H4 (cell line): ENCODE data around the gene DOCK1. TPM values are rescaled to one million over a fixed set of nuclear protein-coding genes. Genes with fewer than 3 reads are reported as not detected.

Experiments used
- DNase-seq: peaks from one replicate; pipeline ENCODE4 v3.0.0-alpha.2; 2015; ENCODE audit warnings: low spot score
- total RNA-seq: library from RNA; depleted of rRNA; stranded (reverse); fragments of >200 nt; shearing (Covaris generic); gene quantifications from 2 replicates; pipeline ENCODE4 v1.2.3, GENCODE V29; 2014

Gene DOCK1
- total RNA-seq, 1 experiment from 2014 or later: 34.4 TPM

- DNase-seq: no peak
Measured at GRCh38 chr10:127398140-127398970, 493.1 kb downstream of the DOCK1 start.

GRCh38 chr10:127398971-127399365 is 493.7 kb downstream of the DOCK1 start:
- no peak for DNase-seq

- no peak for DNase-seq
Measured at GRCh38 chr10:127399668-127400067, 494.4 kb downstream of the DOCK1 start.

GRCh38 chr10:127400216-127400615 is 495.0 kb downstream of the DOCK1 start:
- no peak for DNase-seq

- DNase-seq: no peak
Measured at GRCh38 chr10:127402596-127403409, 497.6 kb downstream of the DOCK1 start.

- DNase-seq: no peak
Measured at GRCh38 chr10:127405221-127405620, 500.0 kb downstream of the DOCK1 start.

GRCh38 chr10:127406018-127406550 is 500.9 kb downstream of the DOCK1 start:
- DNase-seq: no peak

- no peak for DNase-seq
Measured at GRCh38 chr10:127407551-127407950, 502.3 kb downstream of the DOCK1 start.

GRCh38 chr10:127408112-127408710 is 503.0 kb downstream of the DOCK1 start:
- DNase-seq: no peak

- DNase-seq: no peak
Measured at GRCh38 chr10:127408733-127409132, 503.5 kb downstream of the DOCK1 start.

GRCh38 chr10:127410030-127410429 is 504.8 kb downstream of the DOCK1 start:
- no peak for DNase-seq

GRCh38 chr10:127411062-127411461 is 505.8 kb downstream of the DOCK1 start:
- no peak for DNase-seq

- no peak for DNase-seq
Measured at GRCh38 chr10:127413326-127413725, 508.1 kb downstream of the DOCK1 start.

- DNase-seq: no peak
Measured at GRCh38 chr10:127414024-127414423, 508.8 kb downstream of the DOCK1 start.

GRCh38 chr10:127415116-127415515 is 509.9 kb downstream of the DOCK1 start:
- DNase-seq: no peak

- no peak for DNase-seq
Measured at GRCh38 chr10:127415901-127416581, 510.8 kb downstream of the DOCK1 start.

GRCh38 chr10:127417031-127417430 is 511.8 kb downstream of the DOCK1 start:
- no peak for DNase-seq

- DNase-seq: no peak
Measured at GRCh38 chr10:127417686-127418401, 512.6 kb downstream of the DOCK1 start.

- DNase-seq: no peak
Measured at GRCh38 chr10:127418536-127419168, 513.4 kb downstream of the DOCK1 start.

GRCh38 chr10:127420138-127420684 is 515.0 kb downstream of the DOCK1 start:
- DNase-seq: no peak
